GM12873 (cell line): Measurements from ENCODE around the gene MOK.

Experiments
- TF ChIP-seq, protein P1 (sequence below): IDR thresholded peaks from 2 replicates; pipeline ENCODE4 v1.5.1; 2012; ENCODE audit warnings: low read depth, mild to moderate bottlenecking, moderate library complexity, low read length, control low read depth; ENCODE audit not compliant: insufficient read depth; ENCODE audit errors: missing control alignments

Gene MOK

GRCh38 chr14:102234331-102235264 is 70.4 kb downstream of the MOK start:
- TF ChIP-seq, protein P1, sequence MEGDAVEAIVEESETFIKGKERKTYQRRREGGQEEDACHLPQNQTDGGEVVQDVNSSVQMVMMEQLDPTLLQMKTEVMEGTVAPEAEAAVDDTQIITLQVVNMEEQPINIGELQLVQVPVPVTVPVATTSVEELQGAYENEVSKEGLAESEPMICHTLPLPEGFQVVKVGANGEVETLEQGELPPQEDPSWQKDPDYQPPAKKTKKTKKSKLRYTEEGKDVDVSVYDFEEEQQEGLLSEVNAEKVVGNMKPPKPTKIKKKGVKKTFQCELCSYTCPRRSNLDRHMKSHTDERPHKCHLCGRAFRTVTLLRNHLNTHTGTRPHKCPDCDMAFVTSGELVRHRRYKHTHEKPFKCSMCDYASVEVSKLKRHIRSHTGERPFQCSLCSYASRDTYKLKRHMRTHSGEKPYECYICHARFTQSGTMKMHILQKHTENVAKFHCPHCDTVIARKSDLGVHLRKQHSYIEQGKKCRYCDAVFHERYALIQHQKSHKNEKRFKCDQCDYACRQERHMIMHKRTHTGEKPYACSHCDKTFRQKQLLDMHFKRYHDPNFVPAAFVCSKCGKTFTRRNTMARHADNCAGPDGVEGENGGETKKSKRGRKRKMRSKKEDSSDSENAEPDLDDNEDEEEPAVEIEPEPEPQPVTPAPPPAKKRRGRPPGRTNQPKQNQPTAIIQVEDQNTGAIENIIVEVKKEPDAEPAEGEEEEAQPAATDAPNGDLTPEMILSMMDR: no peak

DNA sequence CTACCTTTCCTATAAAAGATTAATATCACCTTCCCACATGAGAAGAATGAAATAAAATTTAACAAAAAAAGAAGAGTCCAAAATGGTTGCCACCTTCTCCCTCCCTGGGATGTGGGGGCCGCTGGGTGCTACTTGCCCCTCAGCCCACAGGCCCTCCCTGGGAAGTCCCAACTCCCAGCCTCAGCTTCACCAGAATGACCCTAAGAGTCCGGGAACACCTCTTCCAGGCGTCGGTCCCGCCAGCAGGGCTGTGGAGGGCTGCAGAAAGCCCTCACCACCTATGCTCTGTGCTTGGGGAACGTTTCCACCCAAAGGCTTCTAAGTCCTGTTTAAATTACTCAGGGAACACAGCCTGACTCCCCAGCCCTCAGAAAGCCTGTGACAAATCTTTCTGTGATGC is 71.9 kb downstream of the MOK start:
- TF ChIP-seq, protein P1: no peak

GRCh38 chr14:102232348-102232625 is 72.7 kb downstream of the MOK start:
- TF ChIP-seq, protein P1: no peak

- TF ChIP-seq, protein P1: no peak
Observed at GRCh38 chr14:102231476-102232347, 73.3 kb downstream of the MOK start.

DNA sequence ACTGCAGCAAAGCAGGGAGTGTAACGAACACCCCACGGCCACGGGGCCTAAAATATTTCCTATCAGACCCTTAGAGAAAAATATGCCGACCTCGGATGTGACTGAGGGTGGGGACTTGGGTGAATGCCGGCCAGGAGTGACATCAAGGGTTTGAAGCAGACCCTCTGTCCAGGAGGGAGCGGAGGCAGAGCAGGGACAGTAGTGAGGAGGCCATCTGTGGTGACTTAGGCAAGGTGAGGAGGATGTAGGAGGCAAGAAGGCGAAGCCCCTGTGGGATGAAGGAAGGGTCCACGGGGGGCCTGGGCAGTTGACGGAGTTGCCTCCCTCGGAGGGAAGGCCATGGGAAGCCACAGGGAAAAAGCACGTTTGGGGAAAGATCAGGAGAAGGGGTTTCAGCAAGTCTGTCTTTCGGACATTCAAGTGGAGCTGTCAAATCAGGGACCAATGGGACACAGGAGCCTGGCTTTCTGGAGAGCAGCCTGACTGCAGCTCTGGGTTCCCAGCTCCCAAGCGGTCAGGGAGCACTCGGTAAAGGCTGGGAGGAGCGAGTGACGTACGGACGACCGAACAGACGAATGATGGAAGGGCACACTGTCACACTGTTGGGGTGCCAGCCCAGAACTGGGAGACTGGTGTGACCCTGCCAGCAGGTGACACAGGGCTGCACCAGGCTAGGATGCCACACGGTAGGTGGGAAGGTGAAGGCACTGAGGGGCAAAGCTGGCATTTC is 74.3 kb downstream of the MOK start:
- TF ChIP-seq, protein P1: no peak

- TF ChIP-seq, protein P1: no peak
Observed at GRCh38 chr14:102229739-102230092, 75.2 kb downstream of the MOK start.
